Rectal smooth muscle tissue (tissue), 1 donor: ENCODE measurements around the gene BLOC1S1.

ENCODE experiments used
- H3K27ac ChIP-seq: one replicate; pipeline ENCODE4 v1.7.0; 2013; ENCODE audit warnings: low read depth, low read length, inconsistent platforms
- H3K27me3 ChIP-seq: one replicate; pipeline ENCODE4 v1.7.0; 2013; ENCODE audit warnings: low read length; ENCODE audit not compliant: control insufficient read depth, insufficient read depth
- H3K36me3 ChIP-seq: one replicate; pipeline ENCODE4 v1.7.0; 2013; ENCODE audit warnings: low read length; ENCODE audit not compliant: control insufficient read depth, insufficient read depth
- H3K4me1 ChIP-seq: one replicate; pipeline ENCODE4 v1.7.0; 2013; ENCODE audit warnings: low read length; ENCODE audit not compliant: control insufficient read depth, insufficient read depth
- H3K4me3 ChIP-seq: one replicate; pipeline ENCODE4 v1.7.0; 2013; ENCODE audit warnings: low read length
- H3K9ac ChIP-seq: one replicate; pipeline ENCODE4 v1.7.0; 2013; ENCODE audit warnings: low read length

Gene BLOC1S1

DNA sequence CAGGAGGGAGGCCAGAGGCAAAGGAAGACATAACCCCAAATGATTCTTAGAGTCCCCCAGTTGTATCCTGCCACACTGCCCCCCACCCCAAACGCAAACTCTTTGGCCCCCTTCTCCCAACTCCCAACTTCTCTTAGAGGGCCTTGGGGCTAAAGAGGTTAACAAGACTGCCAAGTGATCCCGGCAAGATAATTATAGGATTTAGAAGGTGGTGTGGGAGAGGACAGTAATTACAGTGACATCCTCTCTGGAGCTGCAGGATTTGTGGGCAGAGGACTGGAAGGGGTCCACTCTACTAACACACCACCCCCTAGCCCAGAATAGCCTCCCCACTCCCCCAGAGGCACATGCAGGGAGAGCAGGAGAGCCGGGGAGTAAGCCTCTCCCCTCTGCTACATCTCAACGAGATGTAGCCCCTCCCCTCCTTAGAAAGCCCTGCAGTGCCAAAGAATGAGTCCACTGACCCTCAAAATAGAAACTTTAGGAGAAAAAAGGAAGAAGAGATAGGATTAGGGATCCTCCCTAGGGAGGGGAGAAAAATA lies 21.8 kb downstream of the BLOC1S1 start:
- no peaks in the 10 kb centered on the region for H3K27me3 ChIP-seq
- peak overlapping the region; percentile 81 for H3K27ac ChIP-seq
- no peaks in the 10 kb centered on the region for H3K36me3 ChIP-seq
- H3K4me3 ChIP-seq: peak overlapping the region; percentile 79
- peaks cover 6% of the 10 kb centered on the region for H3K4me1 ChIP-seq
- no peak overlapping the region for H3K9ac ChIP-seq

DNA sequence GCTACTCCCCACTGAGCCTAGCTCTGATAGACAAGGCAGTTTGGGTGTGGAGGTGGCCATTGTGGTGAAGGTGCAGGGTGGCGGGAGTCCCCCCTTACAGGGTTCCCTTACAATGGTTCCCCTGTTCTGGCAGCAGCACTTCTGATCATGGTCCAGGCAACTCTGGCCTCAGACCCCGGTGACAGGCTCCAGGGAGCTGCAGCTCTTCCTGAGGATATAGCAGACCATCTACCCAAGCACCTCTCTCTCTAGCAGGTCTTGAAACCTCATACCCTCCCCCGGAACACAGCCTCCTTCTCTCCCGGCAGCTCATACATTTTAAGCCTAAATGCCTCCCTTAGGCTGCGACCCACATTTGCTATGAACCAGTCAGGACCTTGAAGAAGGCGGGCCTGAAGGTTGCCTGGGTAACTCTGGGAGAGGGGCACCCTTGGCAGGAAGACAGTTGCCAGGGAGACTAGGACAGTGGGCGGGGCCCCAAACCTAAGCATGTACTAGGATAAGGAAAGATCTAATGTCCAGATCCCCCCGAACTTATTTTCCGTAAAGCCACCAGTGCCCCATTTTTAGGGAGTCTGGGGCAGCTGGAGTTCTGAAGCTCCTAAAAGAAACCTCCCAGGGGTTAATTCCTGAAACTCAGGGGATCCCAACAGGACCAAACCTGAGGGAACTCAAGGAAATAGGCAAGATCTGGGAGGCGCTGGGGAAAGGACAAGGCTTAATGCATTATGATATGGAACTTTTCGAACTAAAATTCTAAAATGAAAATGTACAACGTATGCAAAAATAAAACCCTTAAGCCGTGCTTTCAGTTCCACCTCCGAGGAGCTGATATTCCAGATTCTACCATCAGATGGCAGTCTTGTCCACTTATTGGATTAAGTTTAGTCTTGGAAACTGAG lies 22.5 kb downstream of the BLOC1S1 start:
- peak overlapping the region; percentile 79 for H3K4me3 ChIP-seq
- H3K36me3 ChIP-seq: no peaks in the 10 kb centered on the region
- no peaks in the 10 kb centered on the region for H3K27me3 ChIP-seq
- H3K9ac ChIP-seq: peak overlapping the region; percentile 83
- H3K4me1 ChIP-seq: peaks cover 6% of the 10 kb centered on the region
- H3K27ac ChIP-seq: peak overlapping the region; percentile 81

DNA sequence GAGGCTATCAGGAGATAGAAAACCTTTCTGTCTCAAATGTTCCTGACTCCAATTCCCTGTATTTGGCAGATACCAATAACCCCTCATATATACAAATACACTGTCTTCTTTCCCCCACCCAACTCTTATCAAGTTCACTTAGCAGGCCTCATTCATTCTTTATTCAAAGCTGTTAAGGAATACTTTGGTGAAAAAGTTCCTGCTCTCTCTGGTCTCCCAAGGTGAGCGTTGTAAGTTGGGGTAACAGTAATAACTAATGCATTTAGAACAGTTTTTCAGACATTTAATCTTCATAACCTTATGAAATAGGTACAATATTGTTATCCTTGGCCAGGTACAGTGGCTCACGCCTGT lies 23.2 kb downstream of the BLOC1S1 start:
- peaks cover 6% of the 10 kb centered on the region for H3K4me1 ChIP-seq
- no peak overlapping the region for H3K9ac ChIP-seq
- no peaks in the 10 kb centered on the region for H3K36me3 ChIP-seq
- no peak overlapping the region for H3K4me3 ChIP-seq
- no peaks in the 10 kb centered on the region for H3K27me3 ChIP-seq
- peak overlapping the region; percentile 81 for H3K27ac ChIP-seq

DNA sequence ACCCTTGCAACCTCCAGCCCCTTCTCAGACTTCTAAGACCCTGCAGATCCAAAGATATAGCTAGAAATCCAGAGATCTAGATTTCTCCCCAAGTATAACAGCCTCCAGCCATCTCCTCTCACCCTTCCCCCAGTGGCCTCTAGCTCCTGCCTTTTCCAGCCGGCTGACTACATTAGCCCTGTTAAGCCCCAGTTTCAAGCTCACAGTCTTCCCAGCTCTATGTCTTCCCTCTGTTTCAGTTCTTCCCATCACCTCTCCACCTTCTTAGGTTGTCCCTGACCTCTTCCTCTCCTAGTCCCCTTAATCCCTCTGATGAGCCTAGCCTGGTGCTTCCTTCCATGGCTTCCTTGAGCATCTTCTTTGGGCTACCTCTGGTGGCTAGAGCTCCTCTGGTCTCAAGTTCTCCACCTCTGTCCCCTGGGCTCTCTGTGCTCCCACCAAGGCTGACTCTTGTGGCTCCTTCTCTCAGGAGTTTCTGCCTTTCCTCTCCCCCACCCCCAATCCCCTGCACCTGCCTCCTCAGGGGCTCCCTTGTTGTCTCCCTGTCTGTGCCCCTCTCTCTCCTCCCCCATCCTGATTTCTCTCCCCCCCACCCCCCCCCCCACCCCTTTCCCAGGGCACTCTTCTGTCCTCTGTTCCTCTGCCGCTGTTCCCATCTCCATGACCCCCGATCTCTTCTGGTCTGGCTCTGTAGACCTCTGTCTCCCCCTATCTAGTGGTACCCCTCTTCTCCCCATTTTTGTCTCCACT lies 26.3 kb downstream of the BLOC1S1 start:
- Histone ChIP-seq H3K27ac (peak overlapping the region; percentile 77), H3K36me3 (no peaks in the 10 kb centered on the region), H3K4me1 (peaks cover 8% of the 10 kb centered on the region), H3K27me3 (no peaks in the 10 kb centered on the region), H3K4me3 (peak overlapping the region; percentile 50), H3K9ac (no peak overlapping the region)

DNA sequence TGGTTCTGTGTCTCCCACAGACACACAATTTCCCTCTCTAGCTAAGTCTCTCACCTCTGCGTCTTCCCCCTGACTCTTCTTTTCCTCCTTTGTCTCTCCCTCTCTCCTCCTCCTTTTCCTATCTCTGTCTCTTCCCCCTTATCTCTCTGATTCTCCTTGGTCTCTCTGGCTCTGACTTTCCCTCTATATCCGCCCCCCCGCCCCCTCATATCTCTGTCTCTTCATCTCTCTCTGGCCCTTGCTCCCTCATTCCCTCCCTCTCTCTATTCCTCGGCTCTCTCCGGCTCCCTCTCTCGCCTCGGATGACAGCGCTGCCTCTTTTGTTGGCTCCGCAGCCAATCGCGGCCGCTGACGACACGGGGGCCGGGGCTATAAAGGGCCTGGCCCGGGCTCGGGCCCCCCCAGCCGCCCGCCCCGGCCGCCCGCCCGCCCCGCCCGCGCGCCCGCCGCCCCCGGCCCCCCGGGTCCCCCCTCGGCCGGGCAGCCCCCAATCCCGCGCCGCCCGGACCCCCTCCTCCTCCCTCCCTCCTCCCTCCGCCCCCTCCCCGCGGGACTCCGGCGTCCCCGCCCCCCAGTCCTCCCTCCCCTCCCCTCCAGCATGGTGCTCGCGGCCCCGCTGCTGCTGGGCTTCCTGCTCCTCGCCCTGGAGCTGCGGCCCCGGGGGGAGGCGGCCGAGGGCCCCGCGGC lies 27.0 kb downstream of the BLOC1S1 start, which contains the start of gene GDF11:
Gene GDF11 (plus strand): TSS at position 404 of the 687 bp plus-strand sequence. CDS start 195 bp downstream, at position 599.
- Histone ChIP-seq H3K27ac (peak within 1 kb of the TSS; percentile 77), H3K36me3 (no peaks in the 10 kb centered on the region), H3K4me1 (peaks cover 8% of the 10 kb centered on the region), H3K9ac (no peak within 1 kb of the TSS), H3K27me3 (no peaks in the 10 kb centered on the region), H3K4me3 (peak within 1 kb of the TSS; percentile 75)

DNA sequence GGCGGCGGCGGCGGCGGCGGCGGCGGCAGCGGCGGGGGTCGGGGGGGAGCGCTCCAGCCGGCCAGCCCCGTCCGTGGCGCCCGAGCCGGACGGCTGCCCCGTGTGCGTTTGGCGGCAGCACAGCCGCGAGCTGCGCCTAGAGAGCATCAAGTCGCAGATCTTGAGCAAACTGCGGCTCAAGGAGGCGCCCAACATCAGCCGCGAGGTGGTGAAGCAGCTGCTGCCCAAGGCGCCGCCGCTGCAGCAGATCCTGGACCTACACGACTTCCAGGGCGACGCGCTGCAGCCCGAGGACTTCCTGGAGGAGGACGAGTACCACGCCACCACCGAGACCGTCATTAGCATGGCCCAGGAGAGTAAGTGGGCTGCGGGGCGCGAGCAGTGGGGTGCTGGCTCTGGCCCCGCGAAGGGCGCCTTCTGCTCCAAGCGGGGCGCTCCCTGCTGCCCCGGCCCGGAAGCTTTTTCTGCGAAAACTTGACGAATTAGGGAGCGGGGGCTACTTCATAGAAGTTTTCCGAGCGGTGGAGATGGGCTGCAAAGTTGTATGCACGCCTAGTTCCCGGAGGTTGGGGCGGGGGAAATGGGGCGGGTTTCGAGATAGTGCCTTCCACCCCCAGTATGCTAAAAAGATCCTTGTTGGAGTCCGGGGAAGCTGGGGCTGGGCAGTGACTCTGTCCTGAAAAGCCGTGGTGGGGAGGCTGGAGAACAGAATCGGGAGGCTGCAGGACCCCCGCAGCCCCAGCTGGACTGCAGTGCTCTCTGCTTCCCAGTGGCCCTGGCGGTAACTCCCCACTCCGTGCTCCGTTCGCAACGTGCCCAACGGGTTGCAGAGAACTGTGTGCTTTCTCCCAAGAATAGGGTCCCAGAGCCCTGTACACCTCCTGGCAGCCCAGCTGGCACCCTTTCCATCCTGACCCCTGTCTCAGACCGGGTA lies 27.8 kb downstream of the BLOC1S1 start:
- H3K4me1 ChIP-seq: peaks cover 2% of the 10 kb centered on the region
- H3K27me3 ChIP-seq: no peaks in the 10 kb centered on the region
- peak overlapping the region; percentile 75 for H3K4me3 ChIP-seq
- no peak overlapping the region for H3K9ac ChIP-seq
- H3K36me3 ChIP-seq: no peaks in the 10 kb centered on the region
- peak overlapping the region; percentile 41 for H3K27ac ChIP-seq

DNA sequence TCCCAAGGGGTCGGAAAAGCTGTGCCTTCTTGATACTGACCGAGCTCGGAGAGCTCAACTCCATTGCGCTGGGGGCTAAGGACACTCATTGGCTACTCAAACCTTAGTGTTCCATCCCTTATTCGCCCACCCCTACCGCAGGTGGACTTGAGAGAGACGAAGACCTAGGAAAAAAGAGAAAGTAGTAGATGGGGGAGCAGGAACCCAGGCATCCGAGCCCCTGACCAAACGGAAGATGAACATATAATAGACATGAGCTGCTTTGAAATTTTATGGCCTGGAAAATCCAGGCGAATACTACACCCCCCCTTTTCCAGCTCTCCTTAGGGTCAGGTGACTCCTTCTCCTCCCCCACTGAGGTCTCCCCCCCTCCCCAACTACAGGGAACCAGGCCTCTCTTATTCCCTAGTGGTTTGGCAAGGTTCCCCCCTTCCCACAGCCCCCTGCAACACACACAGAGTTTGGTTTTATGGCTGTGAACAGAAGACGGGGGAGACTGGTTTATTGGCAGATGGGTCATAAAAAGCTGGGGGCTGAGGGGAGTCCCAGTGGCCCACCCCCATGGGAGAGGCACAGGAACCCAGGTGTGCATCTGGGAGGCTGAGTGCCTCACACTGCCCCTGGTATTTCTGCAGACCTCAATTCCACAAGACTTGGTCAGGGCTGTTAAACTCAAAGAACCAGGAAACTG lies 28.6 kb downstream of the BLOC1S1 start:
- Histone ChIP-seq H3K36me3 (peaks cover 2% of the 10 kb centered on the region), H3K27ac (no peak overlapping the region), H3K4me1 (peaks cover 2% of the 10 kb centered on the region), H3K4me3 (peak overlapping the region; percentile 75), H3K9ac (no peak overlapping the region), H3K27me3 (no peaks in the 10 kb centered on the region)

DNA sequence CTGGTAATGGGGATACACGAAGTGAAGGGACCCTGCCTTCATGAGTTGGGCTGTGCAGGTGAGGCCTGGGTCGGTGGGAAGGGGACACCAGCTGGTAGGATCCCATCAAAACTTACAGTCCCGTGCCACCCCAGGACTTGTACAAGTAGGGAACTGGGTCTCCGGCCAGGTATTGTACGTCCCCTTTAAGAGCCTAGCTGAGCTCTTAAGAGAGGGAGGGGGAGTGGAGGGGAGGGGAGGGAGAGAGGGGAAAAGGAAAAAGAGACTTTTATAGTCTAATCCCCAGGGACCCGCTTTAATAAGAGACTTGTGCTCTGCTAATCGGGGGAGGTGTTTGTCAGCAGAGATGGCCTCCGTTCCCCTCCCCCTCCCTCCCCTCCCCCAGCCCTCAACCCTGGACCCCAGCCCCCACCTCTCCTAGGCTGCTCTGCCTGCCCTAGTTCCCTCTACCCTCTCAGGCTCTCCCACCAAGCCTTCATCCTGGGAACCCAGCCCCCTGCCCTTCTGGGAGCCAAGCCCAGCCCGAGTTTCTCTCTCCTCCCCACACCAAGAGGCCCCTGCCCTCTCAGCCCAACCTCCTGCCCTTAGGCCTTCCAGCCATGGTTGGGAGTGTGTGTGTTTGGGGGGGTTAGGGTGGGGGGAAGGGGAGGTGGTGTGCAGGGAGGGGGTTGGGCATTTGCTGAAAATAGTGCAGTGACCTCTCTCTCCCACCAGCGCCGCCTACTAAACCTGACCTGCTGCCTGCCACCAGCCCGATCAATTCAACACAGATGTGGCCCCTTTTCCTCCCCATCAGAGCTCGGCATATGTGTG lies 29.7 kb downstream of the BLOC1S1 start:
- H3K36me3 ChIP-seq: peaks cover 3% of the 10 kb centered on the region
- H3K9ac ChIP-seq: no peak overlapping the region
- H3K4me3 ChIP-seq: peak overlapping the region; percentile 51
- H3K27me3 ChIP-seq: no peaks in the 10 kb centered on the region
- H3K27ac ChIP-seq: no peak overlapping the region
- H3K4me1 ChIP-seq: peaks cover 2% of the 10 kb centered on the region

DNA sequence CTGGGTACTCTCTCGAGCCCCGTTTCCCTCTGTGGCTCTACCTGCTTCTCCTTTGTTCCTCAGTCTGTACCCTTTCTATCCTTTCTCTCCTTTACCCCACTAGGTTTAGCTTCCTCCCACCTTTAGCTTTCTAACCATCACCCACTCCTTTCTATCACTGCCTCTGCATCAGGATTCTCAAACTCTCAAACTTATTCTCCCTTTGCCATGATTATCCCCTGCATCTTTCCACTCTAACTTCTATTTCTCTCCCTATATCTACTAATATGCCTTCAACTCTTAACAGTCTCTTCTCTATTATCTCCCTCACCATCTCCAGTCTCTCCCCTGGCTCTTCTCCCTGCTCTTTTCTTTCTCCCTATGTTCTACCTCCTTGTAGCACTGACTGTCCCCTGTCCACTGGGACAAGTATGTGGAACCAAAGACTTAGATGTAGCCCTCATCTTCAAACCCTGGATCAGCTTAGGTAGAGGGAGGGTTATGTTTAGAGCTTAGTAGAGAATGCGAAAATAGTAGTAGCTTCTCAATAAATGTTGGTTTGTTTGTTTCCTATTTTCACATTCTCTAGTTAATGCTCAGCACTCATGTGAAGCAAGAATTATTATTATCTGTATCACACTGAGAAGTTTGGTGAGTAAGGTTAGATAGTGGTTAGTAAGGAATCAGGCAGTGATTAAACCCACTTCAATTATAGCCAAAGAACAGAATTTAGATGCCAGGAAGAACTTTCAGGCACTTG lies 30.5 kb downstream of the BLOC1S1 start:
- no peak overlapping the region for H3K27ac ChIP-seq
- H3K9ac ChIP-seq: no peak overlapping the region
- no peaks in the 10 kb centered on the region for H3K27me3 ChIP-seq
- no peak overlapping the region for H3K4me3 ChIP-seq
- peaks cover 6% of the 10 kb centered on the region for H3K36me3 ChIP-seq
- H3K4me1 ChIP-seq: peaks cover 2% of the 10 kb centered on the region

DNA sequence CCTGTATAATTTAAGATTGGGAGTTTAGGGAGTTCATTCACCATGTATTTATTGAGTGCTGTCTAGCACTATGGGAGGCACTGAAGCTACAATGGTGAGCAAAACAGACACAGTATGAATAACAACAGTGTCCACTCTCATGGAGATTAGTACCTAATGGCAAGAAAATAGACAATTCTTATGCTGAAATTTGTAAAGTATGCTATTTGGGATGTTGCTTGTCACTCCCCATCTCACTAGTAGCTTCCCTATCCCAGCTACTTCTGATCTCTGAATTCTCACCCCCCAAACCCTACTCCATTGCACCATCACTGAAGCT lies 31.0 kb downstream of the BLOC1S1 start:
- Histone ChIP-seq H3K9ac (no peak overlapping the region), H3K27me3 (no peaks in the 10 kb centered on the region), H3K4me1 (peaks cover 2% of the 10 kb centered on the region), H3K4me3 (no peak overlapping the region), H3K27ac (no peak overlapping the region), H3K36me3 (peaks cover 10% of the 10 kb centered on the region)
